LNCAP (cell line): Measurements from ENCODE around the gene AMBRA1.

ENCODE experiments used
- CTCF ChIP-seq: fragments of 450-650 bp; IDR thresholded peaks from 2 replicates; pipeline ENCODE4 v1.5.1; 2017; ENCODE audit warnings: mild to moderate bottlenecking

The AMBRA1 gene

GRCh38 chr11:46526216-46527215, 67.3 kb downstream of the AMBRA1 start:
- TF ChIP-seq CTCF: no peak

- no peak for TF ChIP-seq CTCF
Observed at GRCh38 chr11:46524201-46524770, 69.5 kb downstream of the AMBRA1 start.

GRCh38 chr11:46523290-46523689, 70.5 kb downstream of the AMBRA1 start:
- TF ChIP-seq CTCF: no peak

GRCh38 chr11:46522682-46523281, 71.0 kb downstream of the AMBRA1 start:
- TF ChIP-seq CTCF: no peak

GRCh38 chr11:46521961-46522681, 71.7 kb downstream of the AMBRA1 start:
- no peak for TF ChIP-seq CTCF

- TF ChIP-seq CTCF: no peak
Observed at GRCh38 chr11:46520971-46521745, 72.7 kb downstream of the AMBRA1 start.

- no peak for TF ChIP-seq CTCF
Observed at GRCh38 chr11:46519351-46519750, 74.5 kb downstream of the AMBRA1 start.
